ENCODE measurements around the gene COX5B.
"Not testable (repeated sequence)": the region's sequence is repeated elsewhere in the genome, so short reads cannot be mapped to it uniquely, and the experiment has no call there.

GRCh38 chr2:97601537-97601936 lies 44.3 kb upstream of the COX5B start:
- TF ChIP-seq EZH2 (IDR thresholded peaks at IDR 0.05): not testable (repeated sequence)
- TF ChIP-seq, protein P1, sequence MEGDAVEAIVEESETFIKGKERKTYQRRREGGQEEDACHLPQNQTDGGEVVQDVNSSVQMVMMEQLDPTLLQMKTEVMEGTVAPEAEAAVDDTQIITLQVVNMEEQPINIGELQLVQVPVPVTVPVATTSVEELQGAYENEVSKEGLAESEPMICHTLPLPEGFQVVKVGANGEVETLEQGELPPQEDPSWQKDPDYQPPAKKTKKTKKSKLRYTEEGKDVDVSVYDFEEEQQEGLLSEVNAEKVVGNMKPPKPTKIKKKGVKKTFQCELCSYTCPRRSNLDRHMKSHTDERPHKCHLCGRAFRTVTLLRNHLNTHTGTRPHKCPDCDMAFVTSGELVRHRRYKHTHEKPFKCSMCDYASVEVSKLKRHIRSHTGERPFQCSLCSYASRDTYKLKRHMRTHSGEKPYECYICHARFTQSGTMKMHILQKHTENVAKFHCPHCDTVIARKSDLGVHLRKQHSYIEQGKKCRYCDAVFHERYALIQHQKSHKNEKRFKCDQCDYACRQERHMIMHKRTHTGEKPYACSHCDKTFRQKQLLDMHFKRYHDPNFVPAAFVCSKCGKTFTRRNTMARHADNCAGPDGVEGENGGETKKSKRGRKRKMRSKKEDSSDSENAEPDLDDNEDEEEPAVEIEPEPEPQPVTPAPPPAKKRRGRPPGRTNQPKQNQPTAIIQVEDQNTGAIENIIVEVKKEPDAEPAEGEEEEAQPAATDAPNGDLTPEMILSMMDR (IDR thresholded peaks at IDR 0.05): not testable (repeated sequence)

Measured in neural progenitor cell (in vitro differentiated cells).